ENCODE measurements around the gene RBM33. TPM values are rescaled to one million over a fixed set of nuclear protein-coding genes. Genes with fewer than 3 reads are reported as not detected.

The RBM33 gene
- total and polyA plus RNA-seq, 9 of the 15 experiments (the other 6 are each of a cell fraction or from before 2014, with no cell fraction given), result 4.4 to 80.7 (median 27.3) TPM

DNA sequence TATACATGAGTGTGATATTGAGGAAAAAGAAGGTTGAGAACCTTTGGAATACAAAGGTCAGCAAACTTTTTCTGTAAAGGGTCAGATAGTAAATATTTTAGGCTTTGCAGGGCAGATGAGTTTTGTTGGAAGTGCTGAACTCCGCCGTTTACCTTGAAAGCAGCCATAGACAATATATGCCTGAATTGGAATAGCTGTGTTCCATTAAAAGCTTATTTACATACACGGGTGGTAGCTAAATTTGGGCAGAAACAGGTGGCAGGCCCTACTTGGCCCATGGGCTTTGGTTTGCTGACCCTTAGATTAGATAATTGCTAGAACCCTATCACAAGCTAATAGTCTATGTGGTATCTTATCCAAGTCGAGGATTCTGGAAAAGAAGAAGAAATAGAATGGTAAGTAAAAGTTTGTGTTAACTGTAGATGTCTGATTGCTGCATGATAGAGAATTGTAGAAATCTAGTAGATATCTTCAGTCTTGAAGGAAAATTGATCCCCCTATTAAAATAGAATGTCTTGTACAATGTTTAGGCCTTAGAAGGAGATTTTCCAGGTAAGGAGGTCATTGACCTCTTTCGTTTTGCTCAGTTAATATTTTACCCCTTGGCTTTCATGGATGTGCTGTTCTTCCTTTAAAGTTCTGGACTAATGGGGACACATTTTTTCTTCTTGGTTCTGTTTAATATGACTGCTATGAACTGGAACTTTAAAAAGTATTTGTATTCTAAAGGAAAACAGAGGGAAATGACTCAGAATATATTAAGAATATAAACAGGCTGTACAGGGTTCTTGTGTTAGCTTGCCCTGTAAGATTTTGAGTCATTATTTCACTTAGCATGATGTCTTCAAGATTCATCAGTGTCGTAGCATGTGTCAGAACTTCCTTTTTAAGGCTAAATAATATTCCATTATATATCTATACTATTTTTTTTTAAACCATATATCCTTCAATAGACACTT, 8.0 kb downstream of the RBM33 start:
- ATAC-seq (no peak), FAIRE-seq (no peak), DNase-seq (ENCODE audit: extremely low read depth in 1 of 4, low spot score in 3 of 4) (no peak)
- Histone ChIP-seq H3K9me3 (replicated peaks; ENCODE audit: control insufficient read depth, insufficient read depth, low read depth, low read length) (peaks cover 14% of the 10 kb centered on the region), H3K36me3 (ENCODE audit: control insufficient read depth, insufficient read depth, low read length) (peaks cover 31% of the 10 kb centered on the region), H3K9me1 (ENCODE audit: control insufficient read depth, insufficient read depth, low read length) (no peaks in the 10 kb centered on the region), H3K27ac (ENCODE audit: extremely low read depth, low read depth, low read length) (no peak overlapping the region), H3K4me2 (ENCODE audit: insufficient read depth, low read length) (no peak overlapping the region), H3K27me3 (ENCODE audit: control insufficient read depth in 2 of 2, insufficient read depth in 2 of 2, low read length in 2 of 2) (no peaks in the 10 kb centered on the region), H4K20me1 (replicated peaks; ENCODE audit: control insufficient read depth, insufficient read depth, low read length) (peaks cover 11% of the 10 kb centered on the region), H3K9ac (ENCODE audit: insufficient read depth in 1 of 2, low read depth in 2 of 2, low read length in 2 of 2) (no peak overlapping the region), H3K4me1 (replicated peaks in 1 of 2; ENCODE audit: control insufficient read depth in 2 of 2, insufficient read depth in 2 of 2, low read length in 2 of 2) (no peaks in the 10 kb centered on the region), H3K79me2 (ENCODE audit: control insufficient read depth, insufficient read depth, low read length) (peaks cover 100% of the 10 kb centered on the region), H2AFZ (ENCODE audit: low read depth, low read length) (no peak overlapping the region), H3K4me3 (no peak overlapping the region)
- in situ Hi-C loops (cut with MboI), result no loop called here
- 66% methylated on average over 6 of the region's 6 CpGs for WGBS (ENCODE audit: insufficient coverage, low coverage, missing lambda C conversion rate)
- TF ChIP-seq ZNF655 (CRISPR knock-in tag; IDR thresholded peaks at IDR 0.05) (no peak), NFATC3 (IDR thresholded peaks at IDR 0.05) (no peak), HCFC1 (IDR thresholded peaks at IDR 0.05; ENCODE audit: low read depth, low read length) (no peak), SIN3B (IDR thresholded peaks at IDR 0.05; ENCODE audit: low read depth) (no peak), NR2C2 (CRISPR knock-in tag; IDR thresholded peaks at IDR 0.05) (no peak), NR2C2 (tag; IDR thresholded peaks at IDR 0.05) (no peak), PHB (CRISPR knock-in tag; IDR thresholded peaks at IDR 0.05) (no peak), FOXJ3 (CRISPR knock-in tag; IDR thresholded peaks at IDR 0.05) (no peak), IFI16 (CRISPR knock-in tag; IDR thresholded peaks at IDR 0.05) (no peak), TGIF2 (CRISPR knock-in tag; IDR thresholded peaks at IDR 0.05) (no peak), MYC (IDR thresholded peaks at IDR 0.05; ENCODE audit: low read depth, low read length) (no peak), MYC (CRISPR knock-in tag; IDR thresholded peaks at IDR 0.05; ENCODE audit: borderline replicate concordance, low read depth) (no peak), RFX7 (CRISPR knock-in tag; IDR thresholded peaks at IDR 0.05) (no peak), ZNF398 (CRISPR knock-in tag; IDR thresholded peaks at IDR 0.05) (no peak), ELF4 (CRISPR knock-in tag; IDR thresholded peaks at IDR 0.05) (no peak), U2AF1 (optimal IDR thresholded peaks at IDR 0.05; ENCODE audit: low read depth, low read length) (no peak)
- TF ChIP-seq, protein P1, sequence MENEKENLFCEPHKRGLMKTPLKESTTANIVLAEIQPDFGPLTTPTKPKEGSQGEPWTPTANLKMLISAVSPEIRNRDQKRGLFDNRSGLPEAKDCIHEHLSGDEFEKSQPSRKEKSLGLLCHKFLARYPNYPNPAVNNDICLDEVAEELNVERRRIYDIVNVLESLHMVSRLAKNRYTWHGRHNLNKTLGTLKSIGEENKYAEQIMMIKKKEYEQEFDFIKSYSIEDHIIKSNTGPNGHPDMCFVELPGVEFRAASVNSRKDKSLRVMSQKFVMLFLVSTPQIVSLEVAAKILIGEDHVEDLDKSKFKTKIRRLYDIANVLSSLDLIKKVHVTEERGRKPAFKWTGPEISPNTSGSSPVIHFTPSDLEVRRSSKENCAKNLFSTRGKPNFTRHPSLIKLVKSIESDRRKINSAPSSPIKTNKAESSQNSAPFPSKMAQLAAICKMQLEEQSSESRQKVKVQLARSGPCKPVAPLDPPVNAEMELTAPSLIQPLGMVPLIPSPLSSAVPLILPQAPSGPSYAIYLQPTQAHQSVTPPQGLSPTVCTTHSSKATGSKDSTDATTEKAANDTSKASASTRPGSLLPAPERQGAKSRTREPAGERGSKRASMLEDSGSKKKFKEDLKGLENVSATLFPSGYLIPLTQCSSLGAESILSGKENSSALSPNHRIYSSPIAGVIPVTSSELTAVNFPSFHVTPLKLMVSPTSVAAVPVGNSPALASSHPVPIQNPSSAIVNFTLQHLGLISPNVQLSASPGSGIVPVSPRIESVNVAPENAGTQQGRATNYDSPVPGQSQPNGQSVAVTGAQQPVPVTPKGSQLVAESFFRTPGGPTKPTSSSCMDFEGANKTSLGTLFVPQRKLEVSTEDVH (IDR thresholded peaks at IDR 0.05; ENCODE audit: low read depth, partially characterized antibody), result no peak
- POLR2A ChIA-PET, result interaction anchor here (0.7 to 1.0 kb wide), 2 partner anchors 29 to 32 kb away, joined by 3 read pairs; no protein-coding TSS in a partner anchor
- intact Hi-C loops (cut with micrococcal nuclease), result no loop called here
- BruUV-seq (replicated peaks), result no TSS peak
- CTCF ChIA-PET (ENCODE audit: low intra/inter-chr PET ratio), result no interaction called here

Data from K562 (cell line).